SU-DHL-6 (cell line): ENCODE data around the gene CASK.

Source experiments
- CTCF ChIP-seq: fragments of 200-600 bp; sonication (generic); IDR thresholded peaks from one replicate; pipeline ENCODE4 v1.5.1; 2017; ENCODE audit warnings: antibody characterized with exemption, mild to moderate bottlenecking, low read length, moderate library complexity; ENCODE audit not compliant: insufficient read depth, poor library complexity, severe bottlenecking
- EZH2phosphoT487 ChIP-seq: fragments of 200-600 bp; sonication (generic), shearing (Covaris generic); conservative IDR thresholded peaks from 2 replicates; pipeline ENCODE4 v1.6.1; 2018; ENCODE audit warnings: mild to moderate bottlenecking, antibody characterized with exemption, low read length, moderate library complexity, mixed read lengths

GRCh38 chrX:41665686-41666085 lies 257.7 kb downstream of the CASK start:
- TF ChIP-seq EZH2phosphoT487 (no peak), CTCF (no peak)
